Effector memory CD8-positive, alpha-beta T cell (primary cell): Measurements from ENCODE around the gene DMBX1.

Experiments
- ATAC-seq: fragments of 150-1000 bp; cut with Tn5 transposase; replicated peaks from 2 replicates; pipeline ENCODE4 v1.10.0; 2021; ENCODE audit warnings: mild to moderate bottlenecking, moderate library complexity
- DNase-seq, 3 experiments: peaks; one replicate each; pipeline ENCODE4 v3.0.0; 2021
- H3K27ac Mint-ChIP-seq, 2 donors: one replicate each; pipeline ENCODE4 v1.8.0; 2022; ENCODE audit warnings: mild to moderate bottlenecking in 2 of 2, mixed read lengths in 2 of 2, moderate library complexity in 2 of 2
- H3K27me3 Mint-ChIP-seq, 2 donors: one replicate each; pipeline ENCODE4 v1.8.0; 2022; ENCODE audit warnings: mixed read lengths in 2 of 2
- H3K36me3 Mint-ChIP-seq: one replicate; pipeline ENCODE4 v1.8.0; 2022; ENCODE audit warnings: mild to moderate bottlenecking, moderate library complexity, mixed read lengths; ENCODE audit not compliant: insufficient read depth
- H3K4me1 Mint-ChIP-seq, 2 donors: one replicate each; pipeline ENCODE4 v1.8.0; 2022; ENCODE audit warnings: low read depth in 2 of 2, mixed read lengths in 2 of 2
- H3K4me3 Mint-ChIP-seq, 2 donors: one replicate each; pipeline ENCODE4 v1.8.0; 2022; ENCODE audit warnings: mild to moderate bottlenecking in 2 of 2, mixed read lengths in 2 of 2, moderate library complexity in 2 of 2
- H3K9me3 Mint-ChIP-seq, 2 donors: one replicate each; pipeline ENCODE4 v1.8.0; 2022; ENCODE audit warnings: mixed read lengths in 2 of 2

The DMBX1 gene

GRCh38 chr1:46480959-46481646 lies 8.5 kb upstream of the DMBX1 start:
- Mint-ChIP-seq H3K4me3 (no peak overlapping the region), H3K9me3 (no peaks in the 10 kb centered on the region), H3K4me1 (peaks cover 2 to 5% of the 10 kb centered on the region in 2 donors), H3K36me3 (peaks cover 3% of the 10 kb centered on the region), H3K27me3 (peaks cover 17 to 81% of the 10 kb centered on the region in 2 donors), H3K27ac (no peak overlapping the region)
- no peak for ATAC-seq
- DNase-seq: no peak

GRCh38 chr1:46481961-46482360 lies 7.7 kb upstream of the DMBX1 start:
- Mint-ChIP-seq H3K27ac (no peak overlapping the region), H3K9me3 (no peaks in the 10 kb centered on the region), H3K4me1 (peaks cover 2 to 5% of the 10 kb centered on the region in 2 donors), H3K4me3 (no peak overlapping the region), H3K27me3 (peaks cover 25 to 90% of the 10 kb centered on the region in 2 donors), H3K36me3 (peaks cover 3% of the 10 kb centered on the region)
- ATAC-seq: no peak
- no peak for DNase-seq

- DNase-seq (no peak), ATAC-seq (no peak)
- Mint-ChIP-seq H3K27me3 (peaks cover 42 to 91% of the 10 kb centered on the region in 2 donors), H3K4me1 (peaks cover 5 to 6% of the 10 kb centered on the region in 2 donors), H3K4me3 (no peak overlapping the region), H3K27ac (no peak overlapping the region), H3K9me3 (no peaks in the 10 kb centered on the region), H3K36me3 (no peaks in the 10 kb centered on the region)
These were observed 6.0 kb upstream of the DMBX1 start for GRCh38 chr1:46483589-46483988.

GRCh38 chr1:46484783-46485490 lies 4.7 kb upstream of the DMBX1 start:
- peaks cover 5% of the 10 kb centered on the region for H3K36me3 Mint-ChIP-seq
- peaks cover 55 to 91% of the 10 kb centered on the region in 2 donors for H3K27me3 Mint-ChIP-seq
- ATAC-seq (no peak), DNase-seq (no peak)
- no peaks in the 10 kb centered on the region for H3K9me3 Mint-ChIP-seq
- no peak overlapping the region for H3K27ac Mint-ChIP-seq
- H3K4me3 Mint-ChIP-seq: no peak overlapping the region
- peaks cover 16% of the 10 kb centered on the region in 2 donors for H3K4me1 Mint-ChIP-seq

- peak overlapping the region in 1 of 2 donors; percentile 59 for H3K27ac Mint-ChIP-seq
- no peaks in the 10 kb centered on the region for H3K9me3 Mint-ChIP-seq
- no peak overlapping the region for H3K4me3 Mint-ChIP-seq
- ATAC-seq (no peak), DNase-seq (no peak)
- H3K27me3 Mint-ChIP-seq: peaks cover 60 to 93% of the 10 kb centered on the region in 2 donors
- peaks cover 5% of the 10 kb centered on the region for H3K36me3 Mint-ChIP-seq
- H3K4me1 Mint-ChIP-seq: peaks cover 19 to 21% of the 10 kb centered on the region in 2 donors
These were observed 3.8 kb upstream of the DMBX1 start for GRCh38 chr1:46485564-46486431.

- Mint-ChIP-seq H3K27me3 (peaks cover 65 to 100% of the 10 kb centered on the region in 2 donors), H3K36me3 (peaks cover 5% of the 10 kb centered on the region), H3K9me3 (no peaks in the 10 kb centered on the region), H3K4me3 (no peak overlapping the region), H3K27ac (no peak overlapping the region), H3K4me1 (peaks cover 19 to 21% of the 10 kb centered on the region in 2 donors)
- ATAC-seq: no peak
- DNase-seq: no peak
These were observed 3.1 kb upstream of the DMBX1 start for GRCh38 chr1:46486432-46487015.

GRCh38 chr1:46487818-46488218 lies 1.8 kb upstream of the DMBX1 start:
- H3K4me3 Mint-ChIP-seq: no peak overlapping the region
- DNase-seq (no peak), ATAC-seq (no peak)
- no peaks in the 10 kb centered on the region for H3K9me3 Mint-ChIP-seq
- H3K4me1 Mint-ChIP-seq: peaks cover 19 to 27% of the 10 kb centered on the region in 2 donors
- H3K27ac Mint-ChIP-seq: no peak overlapping the region
- H3K27me3 Mint-ChIP-seq: peaks cover 78 to 100% of the 10 kb centered on the region in 2 donors
- H3K36me3 Mint-ChIP-seq: peaks cover 5% of the 10 kb centered on the region

- Mint-ChIP-seq H3K4me3 (peak overlapping the region; percentile 83 to 89), H3K27me3 (peaks cover 85 to 100% of the 10 kb centered on the region in 2 donors), H3K4me1 (peaks cover 19 to 27% of the 10 kb centered on the region in 2 donors), H3K9me3 (no peaks in the 10 kb centered on the region), H3K27ac (no peak overlapping the region), H3K36me3 (peaks cover 5% of the 10 kb centered on the region)
- no peak for ATAC-seq
- DNase-seq: no peak
These were observed 1.1 kb upstream of the DMBX1 start for GRCh38 chr1:46488343-46489168.

- ATAC-seq (peak; percentile 62), DNase-seq (no peak)
- Mint-ChIP-seq H3K4me1 (peaks cover 19 to 27% of the 10 kb centered on the region in 2 donors), H3K36me3 (peaks cover 5% of the 10 kb centered on the region), H3K27me3 (peaks cover 89 to 100% of the 10 kb centered on the region in 2 donors), H3K27ac (no peak overlapping the region), H3K4me3 (peak overlapping the region; percentile 83 to 89), H3K9me3 (no peaks in the 10 kb centered on the region)
These were observed 433 bp upstream of the DMBX1 start for GRCh38 chr1:46489169-46489637.

GRCh38 chr1:46490406-46490655 lies 695 bp downstream of the DMBX1 start:
- no peak for ATAC-seq

GRCh38 chr1:46490656-46491442 lies 1.2 kb downstream of the DMBX1 start:
- DNase-seq: no peak
- H3K4me1 Mint-ChIP-seq: peaks cover 14 to 25% of the 10 kb centered on the region in 2 donors
- peaks cover 93 to 100% of the 10 kb centered on the region in 2 donors for H3K27me3 Mint-ChIP-seq
- H3K27ac Mint-ChIP-seq: no peak overlapping the region
- ATAC-seq: no peak
- H3K4me3 Mint-ChIP-seq: peak overlapping the region in 1 of 2 donors; percentile 89
- peaks cover 5% of the 10 kb centered on the region for H3K36me3 Mint-ChIP-seq
- H3K9me3 Mint-ChIP-seq: no peaks in the 10 kb centered on the region

More at GRCh38 chr1:46490406-46490655, 695 bp downstream of the DMBX1 start:
- H3K27me3 Mint-ChIP-seq: peaks cover 89 to 100% of the 10 kb centered on the region in 2 donors
- H3K9me3 Mint-ChIP-seq: no peaks in the 10 kb centered on the region
- H3K27ac Mint-ChIP-seq: no peak overlapping the region
- peaks cover 14 to 25% of the 10 kb centered on the region in 2 donors for H3K4me1 Mint-ChIP-seq
- DNase-seq: no peak
- peaks cover 5% of the 10 kb centered on the region for H3K36me3 Mint-ChIP-seq
- peak overlapping the region; percentile 83 to 89 for H3K4me3 Mint-ChIP-seq
